GM23338 (cell line): Measurements from ENCODE around the gene ZCCHC10. TPM values are rescaled to one million over a fixed set of nuclear protein-coding genes. Genes with fewer than 3 reads are reported as not detected.
"Not testable (repeated sequence)": the region's sequence is repeated elsewhere in the genome, so short reads cannot be mapped to it uniquely, and the experiment has no call there.

Experiments
- ATAC-seq: fragments of 200-7000 bp; cut with Tn5 transposase; 3 replicates; pipeline ENCODE4 v1.9.1; 2020
- DNase-seq: peaks from one replicate; pipeline ENCODE4 v3.0.0-alpha.2; 2015; ENCODE audit warnings: low spot score
- H2AFZ ChIP-seq: fragments of 200-600 bp; sonication (generic); 2 replicates; pipeline ENCODE4 v1.8.0; 2016; ENCODE audit warnings: antibody characterized with exemption, mild to moderate bottlenecking, moderate library complexity
- H3F3A ChIP-seq: fragments of 200-600 bp; sonication (generic); replicated peaks from 2 replicates; pipeline ENCODE4 v1.8.0; 2017; ENCODE audit warnings: antibody characterized with exemption, mixed run types, low read depth
- H3K27ac ChIP-seq: fragments of 200-600 bp; sonication (generic); 2 replicates; pipeline ENCODE4 v1.6.1; 2016; ENCODE audit warnings: low read depth
- H3K27me3 ChIP-seq: fragments of 200-600 bp; sonication (generic); 2 replicates; pipeline ENCODE4 v1.8.0; 2016; ENCODE audit warnings: mild to moderate bottlenecking, mixed run types, moderate library complexity; ENCODE audit not compliant: insufficient read depth
- H3K36me3 ChIP-seq: fragments of 200-600 bp; sonication (generic); 2 replicates; pipeline ENCODE4 v1.8.0; 2016; ENCODE audit warnings: mild to moderate bottlenecking; ENCODE audit not compliant: insufficient read depth
- H3K4me1 ChIP-seq: fragments of 200-600 bp; sonication (generic); 2 replicates; pipeline ENCODE4 v1.8.0; 2016; ENCODE audit warnings: mild to moderate bottlenecking, moderate library complexity; ENCODE audit not compliant: insufficient read depth
- H3K4me2 ChIP-seq: fragments of 200-600 bp; sonication (generic); 2 replicates; pipeline ENCODE4 v1.7.1; 2017; ENCODE audit warnings: mixed run types
- H3K4me3 ChIP-seq: fragments of 200-600 bp; sonication (generic); 2 replicates; pipeline ENCODE4 v1.6.1; 2016; ENCODE audit warnings: mixed run types
- H3K79me2 ChIP-seq: fragments of 200-600 bp; sonication (generic); replicated peaks from 2 replicates; pipeline ENCODE4 v1.8.0; 2017; ENCODE audit warnings: mild to moderate bottlenecking; ENCODE audit not compliant: insufficient read depth
- H3K9me2 ChIP-seq: fragments of 200-600 bp; sonication (generic); 2 replicates; pipeline ENCODE4 v1.8.0; 2017; ENCODE audit not compliant: insufficient read depth
- H4K20me1 ChIP-seq: fragments of 200-600 bp; sonication (generic); replicated peaks from 2 replicates; pipeline ENCODE4 v1.8.0; 2017; ENCODE audit warnings: mild to moderate bottlenecking; ENCODE audit not compliant: insufficient read depth
- H3K27ac Mint-ChIP-seq: 2 replicates; pipeline ENCODE4 v1.8.0; 2020; ENCODE audit warnings: inconsistent platforms, mild to moderate bottlenecking, moderate library complexity, mixed read lengths
- H3K27me3 Mint-ChIP-seq: 3 replicates; pipeline ENCODE4 v1.8.0; 2022; ENCODE audit warnings: low read depth, mild to moderate bottlenecking, moderate library complexity, mixed read lengths, inconsistent platforms; ENCODE audit not compliant: insufficient read depth, poor library complexity
- H3K36me3 Mint-ChIP-seq: 3 replicates; pipeline ENCODE4 v1.8.0; 2021; ENCODE audit warnings: low read depth, mild to moderate bottlenecking, inconsistent platforms, moderate library complexity, mixed read lengths
- H3K4me1 Mint-ChIP-seq: 3 replicates; pipeline ENCODE4 v1.8.0; 2020; ENCODE audit warnings: mild to moderate bottlenecking, inconsistent platforms, mixed read lengths
- H3K4me3 Mint-ChIP-seq: 3 replicates; pipeline ENCODE4 v1.8.0; 2021; ENCODE audit warnings: moderate library complexity, mild to moderate bottlenecking, inconsistent platforms, mixed read lengths
- H3K9me3 Mint-ChIP-seq: 3 replicates; pipeline ENCODE4 v1.8.0; 2020; ENCODE audit warnings: moderate library complexity, mild to moderate bottlenecking, inconsistent platforms, mixed read lengths
- CREB1 ChIP-seq: fragments of 250-450 bp; sonication (Bioruptor Pico); IDR thresholded peaks from 2 replicates; pipeline ENCODE4 v1.5.0; 2020; ENCODE audit warnings: low read depth, mild to moderate bottlenecking, moderate library complexity
- CTCF ChIP-seq, 2 experiments: fragments of 200-600 bp in 1 of 2; sonication (generic) in 1 of 2; conservative IDR thresholded peaks; 2 replicates each; pipeline versions ENCODE4 v1.5.1 to v1.6.1; 2016 to 2017; ENCODE audit warnings: antibody characterized with exemption in 2 of 2, low read depth in 2 of 2, mild to moderate bottlenecking in 2 of 2, moderate library complexity in 1 of 2
- EZH2 ChIP-seq: fragments of 200-600 bp; sonication (generic); IDR thresholded peaks from one replicate; pipeline ENCODE4 v1.8.0; 2017; ENCODE audit warnings: antibody characterized with exemption, mild to moderate bottlenecking, low read depth; ENCODE audit not compliant: unreplicated experiment
- EZH2phosphoT487 ChIP-seq: fragments of 200-600 bp; sonication (generic); IDR thresholded peaks from one replicate; pipeline ENCODE4 v1.8.1; 2018; ENCODE audit warnings: antibody characterized with exemption; ENCODE audit not compliant: unreplicated experiment
- POLR2AphosphoS5 ChIP-seq: IDR thresholded peaks from 2 replicates; pipeline ENCODE4 v1.6.1; 2016; ENCODE audit warnings: antibody characterized with exemption, low read depth
- REST ChIP-seq: IDR thresholded peaks from one replicate; pipeline ENCODE4 v1.6.1; 2018; ENCODE audit warnings: antibody characterized with exemption; ENCODE audit not compliant: unreplicated experiment
- ZNF331 ChIP-seq: fragments of 250-450 bp; sonication (Bioruptor Pico); IDR thresholded peaks from 2 replicates; pipeline ENCODE4 v1.5.0; 2020; ENCODE audit warnings: low read depth, mild to moderate bottlenecking, moderate library complexity
- ZNF462 ChIP-seq: fragments of 250-450 bp; sonication (Bioruptor Pico); IDR thresholded peaks from 2 replicates; pipeline ENCODE4 v1.5.0; 2020; ENCODE audit warnings: mild to moderate bottlenecking, moderate library complexity
- polyA plus RNA-seq: library from polyadenylated mRNA; unstranded; fragments of >200 nt; fragmentation: Nextera tagmentation; extraction: Ambion mirVana; gene quantifications from 2 replicates; pipeline ENCODE4 v1.2.1, GENCODE V29; 2016
- total RNA-seq: library from RNA; depleted of rRNA; stranded (reverse); fragments of >200 nt; shearing (Covaris generic); gene quantifications from 2 replicates; pipeline ENCODE4 v1.2.3, GENCODE V29; 2014

Gene ZCCHC10
- total and polyA plus RNA-seq, 2 experiments from 2014 or later, result 25.3 to 90.1 TPM

GRCh38 chr5:132972436-132972828, 53.9 kb downstream of the ZCCHC10 start:
- H4K20me1 ChIP-seq, H3K36me3 Mint-ChIP-seq, H3K27me3 ChIP-seq, H3K4me3 ChIP-seq, ATAC-seq, H3K4me1 ChIP-seq, H3K27ac Mint-ChIP-seq, H3K4me3 Mint-ChIP-seq, H3K4me1 Mint-ChIP-seq, DNase-seq, H3K4me2 ChIP-seq, H3K36me3 ChIP-seq, H3F3A ChIP-seq, H3K79me2 ChIP-seq, H3K27ac ChIP-seq, H3K9me2 ChIP-seq: not testable (repeated sequence)
- peak overlapping the region; percentile 88; the same call in 1 of the 2 replicates for H2AFZ ChIP-seq
- H3K27me3 Mint-ChIP-seq, result peaks cover 12% of the 10 kb centered on the region
- H3K9me3 Mint-ChIP-seq, result peaks cover 13% of the 10 kb centered on the region

GRCh38 chr5:132971483-132972435, 54.6 kb downstream of the ZCCHC10 start:
- H3K4me1 Mint-ChIP-seq, result no peaks in the 10 kb centered on the region
- no peak; the same call in 2 of the 3 replicates for ATAC-seq
- H3K79me2 ChIP-seq, result no peaks in the 10 kb centered on the region
- peak; percentile 59 for DNase-seq
- H3K36me3 ChIP-seq, result no peaks in the 10 kb centered on the region
- no peak overlapping the region for H3K27ac Mint-ChIP-seq
- peak overlapping the region; percentile 88 for H2AFZ ChIP-seq
- 0 out of 3 replicates have a peak, but pooled peaks cover under 1% of the 10 kb centered on the region for H3K36me3 Mint-ChIP-seq
- peaks cover 5% of the 10 kb centered on the region for H3K27me3 Mint-ChIP-seq
- peaks cover 4% of the 10 kb centered on the region; the same call in 1 of the 2 replicates for H3K9me2 ChIP-seq
- H3K27ac ChIP-seq, result no peak overlapping the region
- H4K20me1 ChIP-seq, result no peaks in the 10 kb centered on the region
- no peaks in the 10 kb centered on the region for H3K4me1 ChIP-seq
- no peak overlapping the region for H3K4me3 Mint-ChIP-seq
- H3K9me3 Mint-ChIP-seq, result peaks cover 6% of the 10 kb centered on the region
- no peaks in the 10 kb centered on the region for H3K27me3 ChIP-seq
- H3K4me2 ChIP-seq, result no peak overlapping the region
- no peak overlapping the region for H3K4me3 ChIP-seq
- no peaks in the 10 kb centered on the region for H3F3A ChIP-seq
- no peak for TF ChIP-seq POLR2AphosphoS5
- TF ChIP-seq ZNF331 (CRISPR knock-in tag), result no peak
- TF ChIP-seq CREB1 (CRISPR knock-in tag), result no peak
- TF ChIP-seq EZH2, result no peak
- TF ChIP-seq REST, result no peak
- TF ChIP-seq ZNF462 (CRISPR knock-in tag), result no peak
- TF ChIP-seq CTCF (conservative IDR thresholded peaks at IDR 0.05; ENCODE audit: low read depth in 2 of 2), result no peak
- TF ChIP-seq EZH2phosphoT487, result no peak
